Measurements from ENCODE around the gene SAYSD1. TPM values are rescaled to one million over a fixed set of nuclear protein-coding genes. Genes with fewer than 3 reads are reported as not detected.

SAYSD1 gene
- total RNA-seq, 1 experiment from 2014 or later, result 20.8 TPM

GRCh38 chr6:39054577-39055142 lies 60.3 kb downstream of the SAYSD1 start:
- Histone ChIP-seq H3K9me3 (no peaks in the 10 kb centered on the region), H3K27me3 (replicated peaks; ENCODE audit: control insufficient read depth, insufficient read depth, low read length) (no peaks in the 10 kb centered on the region), H3K4me3 (ENCODE audit: low read depth, low read length) (no peak overlapping the region), H3K36me3 (ENCODE audit: control insufficient read depth, insufficient read depth, low read length) (no peaks in the 10 kb centered on the region), H3K4me1 (peaks cover 13% of the 10 kb centered on the region)
- no peak for DNase-seq
- H3K4me3 Mint-ChIP-seq (ENCODE audit: unreplicated experiment), result no peak overlapping the region
- BruUV-seq (replicated peaks), result no TSS peak
- H3K36me3 Mint-ChIP-seq (ENCODE audit: insufficient read depth, unreplicated experiment), result no peaks in the 10 kb centered on the region
- intact Hi-C loops (cut with micrococcal nuclease; ENCODE audit: unreplicated experiment), result no loop called here
- H3K27ac Mint-ChIP-seq (ENCODE audit: unreplicated experiment), result no peak overlapping the region
- TF ChIP-seq CTCF (IDR thresholded peaks at IDR 0.05; ENCODE audit: insufficient read depth in 1 of 2, low read depth in 1 of 2, low read length in 1 of 2, severe bottlenecking in 1 of 2, unreplicated experiment in 1 of 2), result no peak
- H3K9me3 Mint-ChIP-seq (ENCODE audit: unreplicated experiment), result no peaks in the 10 kb centered on the region
- H3K27me3 Mint-ChIP-seq (ENCODE audit: insufficient read depth, unreplicated experiment), result no peaks in the 10 kb centered on the region
- CTCF ChIA-PET, result no interaction called here
- POLR2A ChIA-PET, result no interaction called here
- peaks cover 2% of the 10 kb centered on the region for H3K4me1 Mint-ChIP-seq (ENCODE audit: low read depth, unreplicated experiment)

Other genes starting within 250 kb of the SAYSD1 start
- gene GLP1R, start 66.4 kb downstream of the SAYSD1 start, total RNA-seq (2022), result not detected in 2 replicates
- 19.8 and 20.9 TPM in 2 replicates for gene KCNK5, start 114.3 kb upstream of the SAYSD1 start, total RNA-seq (2022)
- not detected in 2 replicates for gene KCNK17, start 199.2 kb upstream of the SAYSD1 start, total RNA-seq (2022)
- gene KCNK16, start 207.5 kb upstream of the SAYSD1 start, total RNA-seq (2022), result not detected in 2 replicates

Data from Caco-2 (cell line).